ENCODE results near the gene RPL5. TPM values are rescaled to one million over a fixed set of nuclear protein-coding genes. Genes with fewer than 3 reads are reported as not detected.

Gene RPL5
- total and polyA plus RNA-seq, 9 of the 15 experiments (the other 6 are each of a cell fraction or from before 2014, with no cell fraction given): 1,467 to 4,252 (median 2,454) TPM

GRCh38 chr1:92831762-92832536, at the start of gene RPL5 (continued):
- no peak for TF ChIP-seq BMI1 (IDR thresholded peaks at IDR 0.05; ENCODE audit: low read length)
- peak; percentile 94 for TF ChIP-seq KLF1 (tag; IDR thresholded peaks at IDR 0.05)
- TF ChIP-seq CREB1 (IDR thresholded peaks at IDR 0.05): peak; percentile 91
- TF ChIP-seq CREB1 (CRISPR knock-in tag; IDR thresholded peaks at IDR 0.05): peak; percentile 94
- TF ChIP-seq, protein P1, sequence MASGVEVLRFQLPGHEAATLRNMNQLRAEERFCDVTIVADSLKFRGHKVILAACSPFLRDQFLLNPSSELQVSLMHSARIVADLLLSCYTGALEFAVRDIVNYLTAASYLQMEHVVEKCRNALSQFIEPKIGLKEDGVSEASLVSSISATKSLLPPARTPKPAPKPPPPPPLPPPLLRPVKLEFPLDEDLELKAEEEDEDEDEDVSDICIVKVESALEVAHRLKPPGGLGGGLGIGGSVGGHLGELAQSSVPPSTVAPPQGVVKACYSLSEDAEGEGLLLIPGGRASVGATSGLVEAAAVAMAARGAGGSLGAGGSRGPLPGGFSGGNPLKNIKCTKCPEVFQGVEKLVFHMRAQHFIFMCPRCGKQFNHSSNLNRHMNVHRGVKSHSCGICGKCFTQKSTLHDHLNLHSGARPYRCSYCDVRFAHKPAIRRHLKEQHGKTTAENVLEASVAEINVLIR (CRISPR knock-in tag; IDR thresholded peaks at IDR 0.05): peak; percentile 89
- no peak; a peak in 1 of 4 replicates for TF ChIP-seq NONO (IDR thresholded peaks at IDR 0.05; ENCODE audit: low read depth in 2 of 2, low read length in 1 of 2)
- TF ChIP-seq ZNF134 (CRISPR knock-in tag; conservative IDR thresholded peaks at IDR 0.05): no peak
- no peak for TF ChIP-seq MCM7 (IDR thresholded peaks at IDR 0.05)
- no peak for TF ChIP-seq ZNF77 (CRISPR knock-in tag; IDR thresholded peaks at IDR 0.05)
- no peak for TF ChIP-seq SNIP1 (IDR thresholded peaks at IDR 0.05; ENCODE audit: low read depth)
- TF ChIP-seq SP1 (CRISPR knock-in tag; IDR thresholded peaks at IDR 0.05): peak; percentile 96
- TF ChIP-seq ZNF589 (CRISPR knock-in tag; IDR thresholded peaks at IDR 0.05; ENCODE audit: low read depth): no peak
- 0 out of 2 replicates have a peak, but pooled peaks have one; percentile 29 for TF ChIP-seq RAD51 (IDR thresholded peaks at IDR 0.05; ENCODE audit: borderline replicate concordance, low read depth)
- TF ChIP-seq, protein P2, sequence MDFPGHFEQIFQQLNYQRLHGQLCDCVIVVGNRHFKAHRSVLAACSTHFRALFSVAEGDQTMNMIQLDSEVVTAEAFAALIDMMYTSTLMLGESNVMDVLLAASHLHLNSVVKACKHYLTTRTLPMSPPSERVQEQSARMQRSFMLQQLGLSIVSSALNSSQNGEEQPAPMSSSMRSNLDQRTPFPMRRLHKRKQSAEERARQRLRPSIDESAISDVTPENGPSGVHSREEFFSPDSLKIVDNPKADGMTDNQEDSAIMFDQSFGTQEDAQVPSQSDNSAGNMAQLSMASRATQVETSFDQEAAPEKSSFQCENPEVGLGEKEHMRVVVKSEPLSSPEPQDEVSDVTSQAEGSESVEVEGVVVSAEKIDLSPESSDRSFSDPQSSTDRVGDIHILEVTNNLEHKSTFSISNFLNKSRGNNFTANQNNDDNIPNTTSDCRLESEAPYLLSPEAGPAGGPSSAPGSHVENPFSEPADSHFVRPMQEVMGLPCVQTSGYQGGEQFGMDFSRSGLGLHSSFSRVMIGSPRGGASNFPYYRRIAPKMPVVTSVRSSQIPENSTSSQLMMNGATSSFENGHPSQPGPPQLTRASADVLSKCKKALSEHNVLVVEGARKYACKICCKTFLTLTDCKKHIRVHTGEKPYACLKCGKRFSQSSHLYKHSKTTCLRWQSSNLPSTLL (IDR thresholded peaks at IDR 0.05): no peak
- TF ChIP-seq ZNF717 (CRISPR knock-in tag; IDR thresholded peaks at IDR 0.05): no peak
- TF ChIP-seq MAFK (IDR thresholded peaks at IDR 0.05; ENCODE audit: low read length): no peak
- no peak for TF ChIP-seq TCF7L2 (IDR thresholded peaks at IDR 0.05; ENCODE audit: low read depth, low read length)
- TF ChIP-seq, protein P3, sequence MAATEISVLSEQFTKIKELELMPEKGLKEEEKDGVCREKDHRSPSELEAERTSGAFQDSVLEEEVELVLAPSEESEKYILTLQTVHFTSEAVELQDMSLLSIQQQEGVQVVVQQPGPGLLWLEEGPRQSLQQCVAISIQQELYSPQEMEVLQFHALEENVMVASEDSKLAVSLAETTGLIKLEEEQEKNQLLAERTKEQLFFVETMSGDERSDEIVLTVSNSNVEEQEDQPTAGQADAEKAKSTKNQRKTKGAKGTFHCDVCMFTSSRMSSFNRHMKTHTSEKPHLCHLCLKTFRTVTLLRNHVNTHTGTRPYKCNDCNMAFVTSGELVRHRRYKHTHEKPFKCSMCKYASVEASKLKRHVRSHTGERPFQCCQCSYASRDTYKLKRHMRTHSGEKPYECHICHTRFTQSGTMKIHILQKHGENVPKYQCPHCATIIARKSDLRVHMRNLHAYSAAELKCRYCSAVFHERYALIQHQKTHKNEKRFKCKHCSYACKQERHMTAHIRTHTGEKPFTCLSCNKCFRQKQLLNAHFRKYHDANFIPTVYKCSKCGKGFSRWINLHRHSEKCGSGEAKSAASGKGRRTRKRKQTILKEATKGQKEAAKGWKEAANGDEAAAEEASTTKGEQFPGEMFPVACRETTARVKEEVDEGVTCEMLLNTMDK (IDR thresholded peaks at IDR 0.05; ENCODE audit: borderline replicate concordance, insufficient read depth, low read depth, low read length, poor library complexity, severe bottlenecking): peak; percentile 77
- TF ChIP-seq, protein P4, sequence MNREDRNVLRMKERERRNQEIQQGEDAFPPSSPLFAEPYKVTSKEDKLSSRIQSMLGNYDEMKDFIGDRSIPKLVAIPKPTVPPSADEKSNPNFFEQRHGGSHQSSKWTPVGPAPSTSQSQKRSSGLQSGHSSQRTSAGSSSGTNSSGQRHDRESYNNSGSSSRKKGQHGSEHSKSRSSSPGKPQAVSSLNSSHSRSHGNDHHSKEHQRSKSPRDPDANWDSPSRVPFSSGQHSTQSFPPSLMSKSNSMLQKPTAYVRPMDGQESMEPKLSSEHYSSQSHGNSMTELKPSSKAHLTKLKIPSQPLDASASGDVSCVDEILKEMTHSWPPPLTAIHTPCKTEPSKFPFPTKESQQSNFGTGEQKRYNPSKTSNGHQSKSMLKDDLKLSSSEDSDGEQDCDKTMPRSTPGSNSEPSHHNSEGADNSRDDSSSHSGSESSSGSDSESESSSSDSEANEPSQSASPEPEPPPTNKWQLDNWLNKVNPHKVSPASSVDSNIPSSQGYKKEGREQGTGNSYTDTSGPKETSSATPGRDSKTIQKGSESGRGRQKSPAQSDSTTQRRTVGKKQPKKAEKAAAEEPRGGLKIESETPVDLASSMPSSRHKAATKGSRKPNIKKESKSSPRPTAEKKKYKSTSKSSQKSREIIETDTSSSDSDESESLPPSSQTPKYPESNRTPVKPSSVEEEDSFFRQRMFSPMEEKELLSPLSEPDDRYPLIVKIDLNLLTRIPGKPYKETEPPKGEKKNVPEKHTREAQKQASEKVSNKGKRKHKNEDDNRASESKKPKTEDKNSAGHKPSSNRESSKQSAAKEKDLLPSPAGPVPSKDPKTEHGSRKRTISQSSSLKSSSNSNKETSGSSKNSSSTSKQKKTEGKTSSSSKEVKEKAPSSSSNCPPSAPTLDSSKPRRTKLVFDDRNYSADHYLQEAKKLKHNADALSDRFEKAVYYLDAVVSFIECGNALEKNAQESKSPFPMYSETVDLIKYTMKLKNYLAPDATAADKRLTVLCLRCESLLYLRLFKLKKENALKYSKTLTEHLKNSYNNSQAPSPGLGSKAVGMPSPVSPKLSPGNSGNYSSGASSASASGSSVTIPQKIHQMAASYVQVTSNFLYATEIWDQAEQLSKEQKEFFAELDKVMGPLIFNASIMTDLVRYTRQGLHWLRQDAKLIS (CRISPR knock-in tag; IDR thresholded peaks at IDR 0.05): peak; percentile 99
- TF ChIP-seq GTF2F1 (IDR thresholded peaks at IDR 0.05; ENCODE audit: low read depth, low read length): peak; percentile 95
- TF ChIP-seq PHF20 (IDR thresholded peaks at IDR 0.05; ENCODE audit: partially characterized antibody): peak; percentile 87

Measured in K562 (cell line).